Epithelial cell of esophagus (primary cell): Measurements from ENCODE around the gene PPP1CC.

Source experiments
- DNase-seq: peaks from one replicate; pipeline ENCODE4 v3.0.0; 2010; ENCODE audit warnings: low read depth
- H3K4me3 ChIP-seq: 2 replicates; pipeline ENCODE4 v1.5.1; 2011; ENCODE audit warnings: mild to moderate bottlenecking, low read length, control low read depth
- CTCF ChIP-seq: IDR thresholded peaks from 2 replicates; pipeline ENCODE4 v1.5.1; 2011; ENCODE audit warnings: low read depth, mild to moderate bottlenecking, low read length, control low read depth, inconsistent platforms; ENCODE audit not compliant: insufficient read depth; ENCODE audit errors: missing control alignments

PPP1CC gene

GRCh38 chr12:110756611-110757010 is 13.9 kb upstream of the PPP1CC start:
- TF ChIP-seq CTCF, result no peak
- no peak overlapping the region for H3K4me3 ChIP-seq
- no peak for DNase-seq

GRCh38 chr12:110754101-110754793 is 11.6 kb upstream of the PPP1CC start:
- H3K4me3 ChIP-seq, result no peak overlapping the region
- no peak for DNase-seq
- TF ChIP-seq CTCF, result no peak

- no peak overlapping the region for H3K4me3 ChIP-seq
- TF ChIP-seq CTCF, result no peak
- DNase-seq, result no peak
Observed at GRCh38 chr12:110750784-110751461, 8.2 kb upstream of the PPP1CC start.

GRCh38 chr12:110746550-110746949 is 3.9 kb upstream of the PPP1CC start:
- no peak for TF ChIP-seq CTCF
- DNase-seq, result no peak
- no peak overlapping the region for H3K4me3 ChIP-seq

- no peak for DNase-seq
- H3K4me3 ChIP-seq, result no peak overlapping the region
- no peak for TF ChIP-seq CTCF
Observed at GRCh38 chr12:110745542-110746284, 3.0 kb upstream of the PPP1CC start.

GRCh38 chr12:110744601-110745264 is 2.0 kb upstream of the PPP1CC start:
- no peak for TF ChIP-seq CTCF
- H3K4me3 ChIP-seq, result no peak overlapping the region
- DNase-seq, result peak; percentile 71
